ENCODE data around the gene MYO5C.

The MYO5C gene

GRCh38 chr15:52180851-52181450 lies 114.7 kb downstream of the MYO5C start:
- no peaks in the 10 kb centered on the region for H3K27me3 ChIP-seq
- DNase-seq: no peak
- H3K4me3 ChIP-seq: peak overlapping the region in 1 of 2 donors; percentile 75
- intact Hi-C loops (cut with DNase I; ENCODE audit: low total_unique reads): loop anchor here (5.0 kb wide), 1 partner anchor 1926 kb away; no protein-coding TSS in a partner anchor
- no peaks in the 10 kb centered on the region for H3K9me3 ChIP-seq
- TF ChIP-seq, protein P1, sequence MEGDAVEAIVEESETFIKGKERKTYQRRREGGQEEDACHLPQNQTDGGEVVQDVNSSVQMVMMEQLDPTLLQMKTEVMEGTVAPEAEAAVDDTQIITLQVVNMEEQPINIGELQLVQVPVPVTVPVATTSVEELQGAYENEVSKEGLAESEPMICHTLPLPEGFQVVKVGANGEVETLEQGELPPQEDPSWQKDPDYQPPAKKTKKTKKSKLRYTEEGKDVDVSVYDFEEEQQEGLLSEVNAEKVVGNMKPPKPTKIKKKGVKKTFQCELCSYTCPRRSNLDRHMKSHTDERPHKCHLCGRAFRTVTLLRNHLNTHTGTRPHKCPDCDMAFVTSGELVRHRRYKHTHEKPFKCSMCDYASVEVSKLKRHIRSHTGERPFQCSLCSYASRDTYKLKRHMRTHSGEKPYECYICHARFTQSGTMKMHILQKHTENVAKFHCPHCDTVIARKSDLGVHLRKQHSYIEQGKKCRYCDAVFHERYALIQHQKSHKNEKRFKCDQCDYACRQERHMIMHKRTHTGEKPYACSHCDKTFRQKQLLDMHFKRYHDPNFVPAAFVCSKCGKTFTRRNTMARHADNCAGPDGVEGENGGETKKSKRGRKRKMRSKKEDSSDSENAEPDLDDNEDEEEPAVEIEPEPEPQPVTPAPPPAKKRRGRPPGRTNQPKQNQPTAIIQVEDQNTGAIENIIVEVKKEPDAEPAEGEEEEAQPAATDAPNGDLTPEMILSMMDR (IDR thresholded peaks at IDR 0.05): no peak
- H3K36me3 ChIP-seq: no peaks in the 10 kb centered on the region
- H3K4me1 ChIP-seq: peaks cover 0 to 10% (median 7%) of the 10 kb centered on the region in 4 donors
- peak overlapping the region in 1 of 2 donors; percentile 84 for H3K27ac ChIP-seq

DNA sequence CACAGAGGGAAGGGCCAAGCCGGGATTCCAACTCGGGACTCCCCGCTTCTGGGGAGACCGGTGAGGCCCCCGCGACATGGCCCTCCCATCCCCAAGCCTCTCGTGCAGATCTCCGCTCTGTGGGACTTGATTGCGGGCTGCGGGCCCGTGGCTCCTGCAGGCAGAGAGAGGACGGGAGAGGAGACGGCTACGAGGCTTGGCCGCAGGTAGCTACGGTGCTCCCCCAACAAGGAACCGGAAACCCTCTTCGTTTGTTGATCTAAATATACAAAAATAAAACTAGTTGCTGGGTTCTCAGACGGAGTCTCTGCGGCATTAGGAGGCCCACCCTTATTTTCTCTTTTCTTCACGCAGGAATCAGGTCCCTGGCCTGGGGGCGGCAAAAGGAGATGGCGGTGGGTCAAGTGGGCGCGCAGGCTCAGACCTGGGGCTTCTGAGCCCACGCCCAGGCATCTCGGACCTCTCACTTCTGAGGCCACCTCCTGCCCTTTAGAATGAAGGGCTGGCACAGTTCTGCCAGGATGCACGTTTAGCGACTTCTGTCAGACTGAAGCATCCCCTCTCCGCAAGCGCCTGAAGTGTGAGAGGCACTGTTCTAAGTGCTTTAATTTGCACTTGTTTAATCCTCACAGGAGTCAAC lies 115.3 kb downstream of the MYO5C start:
- H3K4me1 ChIP-seq: peaks cover 0 to 10% (median 7%) of the 10 kb centered on the region in 4 donors
- peak overlapping the region; percentile 84 to 90 for H3K27ac ChIP-seq
- no peaks in the 10 kb centered on the region for H3K27me3 ChIP-seq
- H3K9me3 ChIP-seq: no peaks in the 10 kb centered on the region
- intact Hi-C loops (cut with DNase I; ENCODE audit: low total_unique reads): loop anchor here (5.0 kb wide), 1 partner anchor 1927 kb away; no protein-coding TSS in a partner anchor
- no peak for DNase-seq
- TF ChIP-seq, protein P1 (IDR thresholded peaks at IDR 0.05): no peak
- H3K36me3 ChIP-seq: no peaks in the 10 kb centered on the region
- H3K4me3 ChIP-seq: peak overlapping the region; percentile 75 to 85

DNA sequence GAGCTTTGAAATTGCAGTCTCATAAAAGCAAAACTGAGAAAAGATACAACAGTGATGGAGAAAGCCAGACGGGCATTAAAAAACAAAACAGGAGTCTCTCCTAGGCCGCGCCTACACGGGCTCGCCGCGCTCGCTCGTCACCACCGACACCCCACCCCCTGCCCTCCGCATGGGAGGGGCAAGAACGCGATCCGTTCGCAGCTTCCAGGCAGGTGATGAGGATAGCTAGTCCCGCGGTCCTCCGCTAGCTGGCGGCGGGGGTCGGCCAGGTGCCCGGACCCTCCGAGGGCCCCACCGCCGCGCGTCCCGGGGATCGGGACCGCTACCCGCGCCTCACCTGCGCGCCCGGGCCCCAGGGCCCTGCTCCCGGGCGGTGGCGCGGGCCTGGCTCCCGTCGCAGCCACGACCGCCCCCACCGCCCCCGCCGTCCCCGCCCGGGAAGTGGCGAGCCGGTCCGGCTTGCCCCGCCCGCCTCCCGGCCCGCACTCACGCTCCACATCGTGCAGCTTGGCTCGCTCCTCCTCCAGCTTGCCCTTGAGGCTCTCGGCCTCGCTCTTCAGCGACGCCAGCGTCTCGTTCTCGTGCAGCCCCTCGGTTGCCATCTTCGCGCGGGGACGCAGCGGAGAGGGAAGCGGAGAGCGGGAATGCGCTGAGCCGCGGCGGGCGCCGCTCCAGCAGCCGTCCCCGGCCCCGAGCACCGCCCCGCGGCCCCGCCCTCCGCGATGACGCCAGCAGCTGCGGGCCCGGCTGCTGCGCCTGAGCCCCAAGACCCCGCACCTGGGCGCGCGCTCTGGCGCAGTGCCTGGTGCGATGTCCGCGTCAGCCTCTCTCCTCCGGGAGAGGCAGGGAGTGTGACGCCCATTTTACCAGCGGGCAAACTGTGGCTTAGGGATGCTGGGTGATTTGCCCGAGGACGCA lies 116.1 kb downstream of the MYO5C start:
- intact Hi-C loops (cut with DNase I; ENCODE audit: low total_unique reads): loop anchor here (5.0 kb wide), 1 partner anchor 1928 kb away; no protein-coding TSS in a partner anchor

GRCh38 chr15:52178765-52179164 lies 116.8 kb downstream of the MYO5C start:
- intact Hi-C loops (cut with DNase I; ENCODE audit: low total_unique reads): no loop called here
- DNase-seq: no peak
- Histone ChIP-seq H3K27ac (peak overlapping the region; percentile 84 to 90), H3K9me3 (no peaks in the 10 kb centered on the region), H3K4me1 (peaks cover 0 to 10% (median 7%) of the 10 kb centered on the region in 4 donors), H3K27me3 (no peaks in the 10 kb centered on the region), H3K36me3 (no peaks in the 10 kb centered on the region), H3K4me3 (peak overlapping the region; percentile 75 to 85)
- TF ChIP-seq, protein P1 (IDR thresholded peaks at IDR 0.05): no peak

More for the DNA sequence above, 116.1 kb downstream of the MYO5C start:
- TF ChIP-seq, protein P1 (IDR thresholded peaks at IDR 0.05): peak in 1 of 2 experiments; percentile 15
- Histone ChIP-seq H3K4me1 (peaks cover 0 to 10% (median 7%) of the 10 kb centered on the region in 4 donors), H3K27ac (peak overlapping the region; percentile 84 to 90), H3K36me3 (no peaks in the 10 kb centered on the region), H3K27me3 (no peaks in the 10 kb centered on the region), H3K4me3 (peak overlapping the region; percentile 75 to 85), H3K9me3 (no peaks in the 10 kb centered on the region)
- peak; percentile 82 to 90 for DNase-seq

DNA sequence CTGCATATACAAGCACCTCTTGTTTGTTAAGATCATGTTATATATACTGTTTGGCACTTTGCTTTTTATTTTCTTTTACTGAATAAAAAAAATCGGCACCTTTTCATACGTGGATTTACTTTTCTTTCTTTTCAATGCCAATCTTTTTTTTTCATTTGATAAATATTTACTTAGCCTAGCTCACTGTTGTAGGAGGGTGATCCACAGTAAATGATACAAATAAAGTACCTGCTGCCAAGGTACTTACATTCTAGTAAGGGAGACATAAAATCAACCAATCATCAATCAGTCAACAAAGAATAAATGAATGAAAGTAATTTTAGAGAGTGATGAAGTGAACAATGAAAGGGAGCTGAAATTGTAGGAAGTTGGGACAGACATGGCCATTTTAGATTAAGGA lies 122.7 kb downstream of the MYO5C start:
- TF ChIP-seq, protein P1 (IDR thresholded peaks at IDR 0.05): no peak
- no peak for DNase-seq
- Histone ChIP-seq H3K4me3 (no peak overlapping the region), H3K9me3 (no peaks in the 10 kb centered on the region), H3K4me1 (no peaks in the 10 kb centered on the region), H3K27ac (no peak overlapping the region), H3K36me3 (no peaks in the 10 kb centered on the region), H3K27me3 (no peaks in the 10 kb centered on the region)
- intact Hi-C loops (cut with DNase I; ENCODE audit: low total_unique reads): no loop called here

All from tibial artery (tissue), 4 donors.